ENCODE measurements around the gene SPTSSB.
A peak's percentile ranks its signal among the peaks of the same experiment; 100 is the strongest.

SPTSSB gene

GRCh38 chr3:161389445-161390035 is 18.2 kb upstream of the SPTSSB start:
- H3K27me3 Mint-ChIP-seq (ENCODE audit: low read depth, poor library complexity) = no peaks in the 10 kb centered on the region
- DNase-seq = no peak
- H3K27ac Mint-ChIP-seq = no peak overlapping the region
- peaks cover 20% of the 10 kb centered on the region for H3K9me3 Mint-ChIP-seq
- no peak overlapping the region for H3K4me3 Mint-ChIP-seq
- TF ChIP-seq, protein P1, sequence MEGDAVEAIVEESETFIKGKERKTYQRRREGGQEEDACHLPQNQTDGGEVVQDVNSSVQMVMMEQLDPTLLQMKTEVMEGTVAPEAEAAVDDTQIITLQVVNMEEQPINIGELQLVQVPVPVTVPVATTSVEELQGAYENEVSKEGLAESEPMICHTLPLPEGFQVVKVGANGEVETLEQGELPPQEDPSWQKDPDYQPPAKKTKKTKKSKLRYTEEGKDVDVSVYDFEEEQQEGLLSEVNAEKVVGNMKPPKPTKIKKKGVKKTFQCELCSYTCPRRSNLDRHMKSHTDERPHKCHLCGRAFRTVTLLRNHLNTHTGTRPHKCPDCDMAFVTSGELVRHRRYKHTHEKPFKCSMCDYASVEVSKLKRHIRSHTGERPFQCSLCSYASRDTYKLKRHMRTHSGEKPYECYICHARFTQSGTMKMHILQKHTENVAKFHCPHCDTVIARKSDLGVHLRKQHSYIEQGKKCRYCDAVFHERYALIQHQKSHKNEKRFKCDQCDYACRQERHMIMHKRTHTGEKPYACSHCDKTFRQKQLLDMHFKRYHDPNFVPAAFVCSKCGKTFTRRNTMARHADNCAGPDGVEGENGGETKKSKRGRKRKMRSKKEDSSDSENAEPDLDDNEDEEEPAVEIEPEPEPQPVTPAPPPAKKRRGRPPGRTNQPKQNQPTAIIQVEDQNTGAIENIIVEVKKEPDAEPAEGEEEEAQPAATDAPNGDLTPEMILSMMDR (IDR thresholded peaks at IDR 0.05) = no peak
- H3K36me3 Mint-ChIP-seq (ENCODE audit: low read depth) = peaks cover 7% of the 10 kb centered on the region
- peaks cover 25% of the 10 kb centered on the region for H3K4me1 Mint-ChIP-seq

DNA sequence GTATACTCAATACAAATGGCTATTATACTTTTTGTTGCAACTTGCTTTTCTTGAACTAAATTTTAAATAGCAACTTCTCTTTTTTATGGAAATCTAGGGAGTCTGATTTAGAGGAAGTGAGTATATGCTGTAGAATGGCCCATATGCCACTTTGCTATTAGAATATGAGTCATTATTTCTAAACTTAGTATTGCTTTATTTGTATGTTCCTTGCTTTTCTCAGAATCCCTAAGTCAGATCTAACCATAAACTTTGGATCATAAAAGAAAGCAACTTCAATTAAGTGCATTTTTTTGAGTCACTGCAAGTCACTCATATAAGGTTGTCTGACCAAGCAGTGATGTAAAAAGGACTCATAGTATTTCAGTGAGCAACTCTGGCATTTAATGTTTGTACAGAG is 17.5 kb upstream of the SPTSSB start:
- H3K27ac Mint-ChIP-seq = no peak overlapping the region

GRCh38 chr3:161386991-161387770 is 15.9 kb upstream of the SPTSSB start:
- no peak overlapping the region for H3K27ac Mint-ChIP-seq
- TF ChIP-seq, protein P1 (IDR thresholded peaks at IDR 0.05) = no peak

More for the DNA sequence above, 17.5 kb upstream of the SPTSSB start:
- H3K36me3 Mint-ChIP-seq (ENCODE audit: low read depth) = peaks cover 7% of the 10 kb centered on the region
- H3K4me3 Mint-ChIP-seq = no peak overlapping the region
- H3K9me3 Mint-ChIP-seq = peaks cover 20% of the 10 kb centered on the region
- TF ChIP-seq, protein P1 (IDR thresholded peaks at IDR 0.05) = no peak
- peaks cover 29% of the 10 kb centered on the region for H3K4me1 Mint-ChIP-seq
- DNase-seq = no peak
- H3K27me3 Mint-ChIP-seq (ENCODE audit: low read depth, poor library complexity) = no peaks in the 10 kb centered on the region

GRCh38 chr3:161372321-161373260 is 1.3 kb upstream of the SPTSSB start:
- Mint-ChIP-seq H3K4me1 (peaks cover 14% of the 10 kb centered on the region), H3K27ac (peak overlapping the region; percentile 57), H3K4me3 (peak overlapping the region; percentile 82), H3K36me3 (ENCODE audit: low read depth) (no peaks in the 10 kb centered on the region), H3K27me3 (ENCODE audit: low read depth, poor library complexity) (peaks cover 71% of the 10 kb centered on the region), H3K9me3 (no peaks in the 10 kb centered on the region)
- DNase-seq = peak; percentile 53
- TF ChIP-seq, protein P1 (IDR thresholded peaks at IDR 0.05) = no peak

More at GRCh38 chr3:161386991-161387770, 15.9 kb upstream of the SPTSSB start:
- Mint-ChIP-seq H3K4me3 (no peak overlapping the region), H3K4me1 (peaks cover 36% of the 10 kb centered on the region), H3K9me3 (peaks cover 20% of the 10 kb centered on the region), H3K27me3 (ENCODE audit: low read depth, poor library complexity) (no peaks in the 10 kb centered on the region), H3K36me3 (ENCODE audit: low read depth) (peaks cover 7% of the 10 kb centered on the region)
- no peak for DNase-seq

DNA sequence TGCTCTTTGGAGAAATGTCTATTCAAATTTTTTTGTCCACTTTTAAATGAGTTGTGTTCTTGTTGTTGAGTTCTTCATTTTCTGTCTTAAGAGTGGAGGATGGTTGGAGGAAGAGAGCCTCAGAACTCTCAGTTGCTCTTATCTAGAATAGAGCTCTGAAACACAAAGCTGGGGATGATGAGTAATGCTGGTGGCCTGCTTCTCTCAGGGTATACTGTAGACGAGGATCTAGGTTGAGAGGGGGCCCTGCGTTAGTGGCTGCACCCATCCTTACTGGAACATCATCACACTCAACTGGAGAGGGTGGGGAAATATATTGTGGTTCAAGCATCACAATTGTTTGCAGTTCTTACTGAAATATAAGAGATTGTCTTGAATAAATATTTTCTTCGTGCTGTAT is 1.8 kb downstream of the SPTSSB start:
- Mint-ChIP-seq H3K4me3 (no peak overlapping the region), H3K4me1 (peaks cover 14% of the 10 kb centered on the region), H3K27me3 (ENCODE audit: low read depth, poor library complexity) (peaks cover 60% of the 10 kb centered on the region), H3K9me3 (no peaks in the 10 kb centered on the region), H3K36me3 (ENCODE audit: low read depth) (no peaks in the 10 kb centered on the region), H3K27ac (no peak overlapping the region)
- TF ChIP-seq, protein P1 (IDR thresholded peaks at IDR 0.05) = no peak
- DNase-seq = no peak

Data from nephron progenitor cell (in vitro differentiated cells).